DMS153 treated with DMSO at 0.1 percent for 48 hours (cell line): Measurements from ENCODE around the gene SSB.
A peak's percentile ranks its signal among the peaks of the same experiment; 100 is the strongest.
"Not testable (repeated sequence)": the region's sequence is repeated elsewhere in the genome, so short reads cannot be mapped to it uniquely, and the experiment has no call there.

ENCODE experiments used
- DNase-seq: peaks from one replicate; lab custom pipeline; 2025; ENCODE audit not compliant: unreplicated experiment; lab: John Stamatoyannopoulos, UW

SSB gene

GRCh38 chr2:169781249-169782013 is 17.2 kb upstream of the SSB start:
- DNase-seq = no peak

GRCh38 chr2:169782513-169782912 is 16.2 kb upstream of the SSB start:
- DNase-seq = no peak

- no peak for DNase-seq
Measured at GRCh38 chr2:169790581-169790980, 8.1 kb upstream of the SSB start.

GRCh38 chr2:169795181-169795580 is 3.5 kb upstream of the SSB start:
- DNase-seq = no peak

GRCh38 chr2:169796441-169796840 is 2.2 kb upstream of the SSB start:
- no peak for DNase-seq

- no peak for DNase-seq
Measured at GRCh38 chr2:169797601-169798000, 1.1 kb upstream of the SSB start.

GRCh38 chr2:169798397-169798717 is 314 bp upstream of the SSB start:
- DNase-seq = no peak

- DNase-seq = no peak
Measured at GRCh38 chr2:169803480-169803879, 4.8 kb downstream of the SSB start.

- no peak for DNase-seq
Measured at GRCh38 chr2:169806586-169806985, 7.9 kb downstream of the SSB start.

- DNase-seq = no peak
Measured at GRCh38 chr2:169808221-169808620, 9.6 kb downstream of the SSB start.

- no peak for DNase-seq
Measured at GRCh38 chr2:169815849-169816248, 17.2 kb downstream of the SSB start.

GRCh38 chr2:169816961-169817360 is 18.3 kb downstream of the SSB start:
- not testable (repeated sequence) for DNase-seq

- DNase-seq = not testable (repeated sequence)
Measured at GRCh38 chr2:169817369-169817768, 18.7 kb downstream of the SSB start.

GRCh38 chr2:169818241-169818640 is 19.6 kb downstream of the SSB start:
- DNase-seq = no peak

- DNase-seq = no peak
Measured at GRCh38 chr2:169819106-169819505, 20.4 kb downstream of the SSB start.

- DNase-seq = not testable (repeated sequence)
Measured at GRCh38 chr2:169820101-169820500, 21.4 kb downstream of the SSB start.

- DNase-seq = no peak
Measured at GRCh38 chr2:169822036-169822435, 23.4 kb downstream of the SSB start.

- no peak for DNase-seq
Measured at GRCh38 chr2:169822785-169823392, 24.2 kb downstream of the SSB start.

- DNase-seq = no peak
Measured at GRCh38 chr2:169823996-169824372, 25.3 kb downstream of the SSB start.

GRCh38 chr2:169824373-169825333 is 26.0 kb downstream of the SSB start, which contains the start of gene METTL5:
METTL5 (minus strand) TSS chr2:169824905; CDS start chr2:169824597, 308 bp downstream.
- DNase-seq = peak; percentile 72

- DNase-seq = peak; percentile 79
Measured at GRCh38 chr2:169827272-169828140, 28.8 kb downstream of the SSB start, which contains the start of gene UBR3. UBR3 (plus strand) TSS chr2:169827454; CDS start chr2:169827508, 54 bp downstream.
